HG03064 (cell line): ENCODE data around the gene ENTPD8.

Experiments
- ATAC-seq: cut with Tn5 transposase; IDR thresholded peaks from one replicate; pipeline ENCODE4 v1.9.1; 2021; ENCODE audit warnings: low read depth; ENCODE audit not compliant: unreplicated experiment

The ENTPD8 gene

GRCh38 chr9:137449081-137449844 lies 8.1 kb upstream of the ENTPD8 start:
- ATAC-seq: no peak

- no peak for ATAC-seq
These were observed 7.4 kb upstream of the ENTPD8 start for GRCh38 chr9:137448602-137448962.

GRCh38 chr9:137447722-137448601 lies 6.8 kb upstream of the ENTPD8 start:
- ATAC-seq: no peak

- no peak for ATAC-seq
These were observed 5.8 kb upstream of the ENTPD8 start for GRCh38 chr9:137446851-137447471.

GRCh38 chr9:137445930-137446431 lies 4.8 kb upstream of the ENTPD8 start:
- no peak for ATAC-seq

- no peak for ATAC-seq
These were observed 4.2 kb upstream of the ENTPD8 start for GRCh38 chr9:137445275-137445807.

GRCh38 chr9:137444106-137444790 lies 3.1 kb upstream of the ENTPD8 start:
- no peak for ATAC-seq

GRCh38 chr9:137441935-137442321 lies 771 bp upstream of the ENTPD8 start:
- ATAC-seq: no peak

GRCh38 chr9:137439158-137439714 lies 1.9 kb downstream of the ENTPD8 start:
- ATAC-seq: no peak

- ATAC-seq: no peak
These were observed 2.5 kb downstream of the ENTPD8 start for GRCh38 chr9:137438591-137439157.

- ATAC-seq: no peak
These were observed 3.2 kb downstream of the ENTPD8 start for GRCh38 chr9:137437691-137438590.

- no peak for ATAC-seq
These were observed 4.2 kb downstream of the ENTPD8 start for GRCh38 chr9:137436761-137437600.

- ATAC-seq: no peak
These were observed 5.0 kb downstream of the ENTPD8 start for GRCh38 chr9:137435980-137436760.

- no peak for ATAC-seq
These were observed 5.7 kb downstream of the ENTPD8 start for GRCh38 chr9:137435381-137435891.

- no peak for ATAC-seq
These were observed 6.4 kb downstream of the ENTPD8 start for GRCh38 chr9:137434498-137435380.

GRCh38 chr9:137433916-137434431 lies 7.2 kb downstream of the ENTPD8 start:
- no peak for ATAC-seq
